ENCODE measurements around the gene MSMO1. TPM values are rescaled to one million over a fixed set of nuclear protein-coding genes. Genes with fewer than 3 reads are reported as not detected.

The MSMO1 gene
- total and polyA plus RNA-seq, 8 donors: 5.6 to 19.5 (median 10.9) TPM

DNA sequence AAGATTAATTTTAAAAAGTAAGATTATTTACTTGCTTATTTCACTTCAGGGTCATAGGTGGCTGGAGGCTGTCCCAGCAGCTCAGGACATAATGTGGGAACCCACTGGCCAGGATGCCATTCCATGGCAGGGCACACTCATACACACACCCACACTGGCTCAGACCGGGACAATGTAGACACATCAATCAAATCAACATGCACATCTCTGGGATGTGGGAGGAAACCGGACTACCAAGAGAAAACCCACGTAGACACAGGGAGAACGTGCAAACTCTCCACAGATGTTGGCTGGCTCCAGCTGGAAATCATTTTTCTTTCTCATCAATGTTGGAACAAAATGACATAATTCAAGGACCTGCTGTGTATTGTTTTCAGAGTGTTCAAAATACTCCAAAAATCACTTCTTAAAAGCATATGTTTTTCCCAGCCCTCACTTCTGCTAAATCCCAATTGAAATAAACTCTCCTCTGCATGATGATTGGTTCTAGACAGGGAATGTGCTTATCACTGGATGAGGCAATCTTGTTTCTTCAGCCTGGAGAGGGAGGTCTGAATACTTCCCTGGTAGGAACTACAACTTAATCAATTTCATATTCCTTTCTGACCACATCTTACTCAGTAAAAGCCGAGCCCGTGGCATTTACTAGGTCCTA, 32.7 kb downstream of the MSMO1 start:
- intact Hi-C loops (cut with DNase I): loop anchor here in 1 of 3 donors (10.0 kb wide), 1 partner anchor 115 kb away; no protein-coding TSS in a partner anchor
- WGBS, 2 donors: 45 to 53% methylated on average over 6 of the region's 6 CpGs
- Histone ChIP-seq H3K36me3 (no peaks in the 10 kb centered on the region), H3K4me1 (no peaks in the 10 kb centered on the region), H3K27me3 (no peaks in the 10 kb centered on the region), H3K27ac (no peak overlapping the region), H3K4me3 (no peak overlapping the region), H3K9me3 (no peaks in the 10 kb centered on the region)
- TF ChIP-seq, protein P1, sequence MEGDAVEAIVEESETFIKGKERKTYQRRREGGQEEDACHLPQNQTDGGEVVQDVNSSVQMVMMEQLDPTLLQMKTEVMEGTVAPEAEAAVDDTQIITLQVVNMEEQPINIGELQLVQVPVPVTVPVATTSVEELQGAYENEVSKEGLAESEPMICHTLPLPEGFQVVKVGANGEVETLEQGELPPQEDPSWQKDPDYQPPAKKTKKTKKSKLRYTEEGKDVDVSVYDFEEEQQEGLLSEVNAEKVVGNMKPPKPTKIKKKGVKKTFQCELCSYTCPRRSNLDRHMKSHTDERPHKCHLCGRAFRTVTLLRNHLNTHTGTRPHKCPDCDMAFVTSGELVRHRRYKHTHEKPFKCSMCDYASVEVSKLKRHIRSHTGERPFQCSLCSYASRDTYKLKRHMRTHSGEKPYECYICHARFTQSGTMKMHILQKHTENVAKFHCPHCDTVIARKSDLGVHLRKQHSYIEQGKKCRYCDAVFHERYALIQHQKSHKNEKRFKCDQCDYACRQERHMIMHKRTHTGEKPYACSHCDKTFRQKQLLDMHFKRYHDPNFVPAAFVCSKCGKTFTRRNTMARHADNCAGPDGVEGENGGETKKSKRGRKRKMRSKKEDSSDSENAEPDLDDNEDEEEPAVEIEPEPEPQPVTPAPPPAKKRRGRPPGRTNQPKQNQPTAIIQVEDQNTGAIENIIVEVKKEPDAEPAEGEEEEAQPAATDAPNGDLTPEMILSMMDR (IDR thresholded peaks at IDR 0.05): no peak
- ATAC-seq (peak in 1 of 4 donors; percentile 24), FAIRE-seq (no peak), DNase-seq (no peak)

- no peaks in the 10 kb centered on the region for H3K27me3 ChIP-seq
- intact Hi-C loops (cut with DNase I): loop anchor here in 1 of 3 donors (10.0 kb wide), 1 partner anchor 114 kb away; no protein-coding TSS in a partner anchor
- 77 to 86% methylated on average over 7 of the region's 7 CpGs for WGBS, 2 donors
- no peak overlapping the region for H3K27ac ChIP-seq
- H3K4me3 ChIP-seq: no peak overlapping the region
- DNase-seq (no peak), ATAC-seq (no peak), FAIRE-seq (no peak)
- H3K36me3 ChIP-seq: no peaks in the 10 kb centered on the region
- H3K9me3 ChIP-seq: no peaks in the 10 kb centered on the region
- TF ChIP-seq, protein P1 (IDR thresholded peaks at IDR 0.05): no peak
- H3K4me1 ChIP-seq: no peaks in the 10 kb centered on the region
Observed at GRCh38 chr4:165360985-165361670, 33.7 kb downstream of the MSMO1 start.

DNA sequence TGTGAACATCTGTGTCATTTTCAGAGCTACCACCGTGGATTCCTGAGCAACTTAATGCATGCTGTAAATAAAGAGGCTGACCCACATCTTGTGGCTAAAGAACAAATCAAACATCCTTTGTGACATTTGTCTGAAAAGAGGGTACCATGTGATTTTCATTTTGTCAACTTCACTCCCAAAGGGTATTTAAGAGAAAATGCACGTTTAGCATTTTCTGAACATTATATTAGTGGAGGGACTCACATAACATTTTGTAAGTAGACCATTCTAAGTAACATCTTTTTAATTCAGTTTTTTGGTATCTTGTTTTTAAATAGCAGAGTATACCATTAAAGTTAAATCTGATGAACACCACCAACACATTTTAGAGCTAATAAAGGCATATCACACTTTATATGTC, 34.3 kb downstream of the MSMO1 start:
- intact Hi-C loops (cut with DNase I): loop anchor here in 1 of 3 donors (10.0 kb wide), 1 partner anchor 113 kb away; no protein-coding TSS in a partner anchor
- 69 to 70% methylated on average over 2 of the region's 2 CpGs for WGBS, 2 donors
- TF ChIP-seq, protein P1 (IDR thresholded peaks at IDR 0.05): no peak
- Histone ChIP-seq H3K27me3 (no peaks in the 10 kb centered on the region), H3K27ac (no peak overlapping the region), H3K4me3 (no peak overlapping the region), H3K4me1 (no peaks in the 10 kb centered on the region), H3K9me3 (no peaks in the 10 kb centered on the region), H3K36me3 (no peaks in the 10 kb centered on the region)
- DNase-seq (no peak), ATAC-seq (no peak), FAIRE-seq (no peak)

DNA sequence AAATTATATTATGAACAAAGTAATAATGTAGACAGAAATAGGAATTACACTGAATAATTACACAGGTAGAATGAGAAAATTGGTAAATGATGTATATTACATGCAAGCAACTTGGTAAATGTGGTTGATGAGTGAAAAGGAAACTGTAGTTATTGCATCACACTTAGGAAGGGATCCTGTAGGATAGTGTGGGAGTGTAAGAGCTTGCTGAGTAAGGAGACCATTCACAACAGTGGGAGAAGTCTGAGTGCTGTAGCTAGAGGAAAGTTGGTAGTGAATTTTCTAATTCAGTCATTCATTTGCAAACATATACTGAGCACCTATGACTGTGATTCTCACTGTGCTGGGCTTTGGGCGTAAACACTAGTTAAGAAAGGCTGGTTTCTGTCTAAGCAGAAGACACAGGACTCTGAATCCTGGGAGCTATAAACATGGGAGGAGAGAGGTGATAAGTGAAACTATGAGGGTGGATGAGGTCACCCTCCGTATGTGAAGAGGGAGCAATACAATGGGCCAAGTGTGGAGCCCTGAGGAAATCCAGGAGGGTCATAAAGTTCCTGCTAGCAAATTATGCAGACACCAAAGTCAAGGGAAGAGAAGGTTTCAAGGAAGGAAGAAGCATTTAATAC, 37.1 kb downstream of the MSMO1 start:
- H3K9me3 ChIP-seq: no peaks in the 10 kb centered on the region
- TF ChIP-seq, protein P1 (IDR thresholded peaks at IDR 0.05): no peak
- ATAC-seq (peak in 1 of 4 donors; percentile 32), FAIRE-seq (no peak), DNase-seq (no peak)
- no peaks in the 10 kb centered on the region for H3K4me1 ChIP-seq
- H3K27ac ChIP-seq: no peak overlapping the region
- intact Hi-C loops (cut with DNase I): loop anchor here in 1 of 3 donors (10.0 kb wide), 1 partner anchor 110 kb away; no protein-coding TSS in a partner anchor
- no peaks in the 10 kb centered on the region for H3K36me3 ChIP-seq
- 71 to 73% methylated on average over 2 of the region's 2 CpGs for WGBS, 2 donors
- no peak overlapping the region for H3K4me3 ChIP-seq
- no peaks in the 10 kb centered on the region for H3K27me3 ChIP-seq
